Measurements from ENCODE around the gene ARID5B. TPM values are rescaled to one million over a fixed set of nuclear protein-coding genes. Genes with fewer than 3 reads are reported as not detected.

Gene ARID5B
- total RNA-seq, 1 donor from 2014 or later: 1.1 TPM

DNA sequence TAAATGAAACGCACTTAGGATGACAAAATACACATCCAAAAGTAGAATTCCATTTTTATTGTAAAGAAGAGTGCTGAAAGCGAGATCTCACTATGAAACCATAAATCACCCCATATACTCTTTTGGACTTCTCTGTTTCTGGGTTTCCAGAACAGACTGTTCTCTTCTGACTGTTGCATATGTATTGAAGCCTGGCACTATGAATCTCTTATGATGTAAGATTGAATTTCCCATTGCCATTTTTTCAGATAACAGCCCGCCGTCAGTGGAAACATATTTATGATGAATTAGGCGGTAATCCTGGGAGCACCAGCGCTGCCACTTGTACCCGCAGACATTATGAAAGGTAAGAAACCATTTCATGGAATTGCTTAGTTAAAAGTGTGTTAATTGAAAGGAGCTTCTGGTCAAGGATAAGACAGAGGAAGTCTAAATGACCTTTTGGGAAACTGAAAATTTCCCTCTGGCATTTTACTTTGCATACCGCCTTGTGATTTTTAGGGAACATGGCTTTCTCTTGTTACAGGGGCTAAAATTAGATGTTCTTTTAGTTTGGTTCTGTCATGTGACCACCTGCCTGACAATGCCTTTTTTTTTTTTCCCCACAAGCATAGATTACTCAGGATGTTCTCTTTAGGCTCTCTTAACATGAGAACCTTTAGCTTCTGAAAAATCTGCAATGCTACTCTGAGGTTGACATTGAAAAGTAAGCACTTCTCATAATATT, 168.1 kb downstream of the ARID5B start:
- no peak for DNase-seq
- Mint-ChIP-seq H3K4me1 (ENCODE audit: low read depth, unreplicated experiment) (peaks cover 6% of the 10 kb centered on the region), H3K9me3 (ENCODE audit: unreplicated experiment) (no peaks in the 10 kb centered on the region), H3K27ac (ENCODE audit: unreplicated experiment) (no peak overlapping the region), H3K27me3 (ENCODE audit: unreplicated experiment) (no peaks in the 10 kb centered on the region), H3K36me3 (ENCODE audit: unreplicated experiment) (no peaks in the 10 kb centered on the region), H3K4me3 (ENCODE audit: unreplicated experiment) (no peak overlapping the region)
- TF ChIP-seq, protein P1, sequence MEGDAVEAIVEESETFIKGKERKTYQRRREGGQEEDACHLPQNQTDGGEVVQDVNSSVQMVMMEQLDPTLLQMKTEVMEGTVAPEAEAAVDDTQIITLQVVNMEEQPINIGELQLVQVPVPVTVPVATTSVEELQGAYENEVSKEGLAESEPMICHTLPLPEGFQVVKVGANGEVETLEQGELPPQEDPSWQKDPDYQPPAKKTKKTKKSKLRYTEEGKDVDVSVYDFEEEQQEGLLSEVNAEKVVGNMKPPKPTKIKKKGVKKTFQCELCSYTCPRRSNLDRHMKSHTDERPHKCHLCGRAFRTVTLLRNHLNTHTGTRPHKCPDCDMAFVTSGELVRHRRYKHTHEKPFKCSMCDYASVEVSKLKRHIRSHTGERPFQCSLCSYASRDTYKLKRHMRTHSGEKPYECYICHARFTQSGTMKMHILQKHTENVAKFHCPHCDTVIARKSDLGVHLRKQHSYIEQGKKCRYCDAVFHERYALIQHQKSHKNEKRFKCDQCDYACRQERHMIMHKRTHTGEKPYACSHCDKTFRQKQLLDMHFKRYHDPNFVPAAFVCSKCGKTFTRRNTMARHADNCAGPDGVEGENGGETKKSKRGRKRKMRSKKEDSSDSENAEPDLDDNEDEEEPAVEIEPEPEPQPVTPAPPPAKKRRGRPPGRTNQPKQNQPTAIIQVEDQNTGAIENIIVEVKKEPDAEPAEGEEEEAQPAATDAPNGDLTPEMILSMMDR (IDR thresholded peaks at IDR 0.05; ENCODE audit: partially characterized antibody, unreplicated experiment): no peak

GRCh38 chr10:62071846-62072281, 170.4 kb downstream of the ARID5B start:
- TF ChIP-seq, protein P1 (IDR thresholded peaks at IDR 0.05; ENCODE audit: partially characterized antibody, unreplicated experiment): no peak
- Mint-ChIP-seq H3K27ac (ENCODE audit: unreplicated experiment) (no peak overlapping the region), H3K27me3 (ENCODE audit: unreplicated experiment) (peaks cover 3% of the 10 kb centered on the region), H3K36me3 (ENCODE audit: unreplicated experiment) (no peaks in the 10 kb centered on the region), H3K9me3 (ENCODE audit: unreplicated experiment) (peaks cover 1% of the 10 kb centered on the region), H3K4me3 (ENCODE audit: unreplicated experiment) (no peak overlapping the region), H3K4me1 (ENCODE audit: low read depth, unreplicated experiment) (peaks cover 6% of the 10 kb centered on the region)
- DNase-seq: no peak

- Mint-ChIP-seq H3K27ac (ENCODE audit: unreplicated experiment) (no peak overlapping the region), H3K4me3 (ENCODE audit: unreplicated experiment) (no peak overlapping the region)
Observed at GRCh38 chr10:62072901-62073300, 171.4 kb downstream of the ARID5B start.

DNA sequence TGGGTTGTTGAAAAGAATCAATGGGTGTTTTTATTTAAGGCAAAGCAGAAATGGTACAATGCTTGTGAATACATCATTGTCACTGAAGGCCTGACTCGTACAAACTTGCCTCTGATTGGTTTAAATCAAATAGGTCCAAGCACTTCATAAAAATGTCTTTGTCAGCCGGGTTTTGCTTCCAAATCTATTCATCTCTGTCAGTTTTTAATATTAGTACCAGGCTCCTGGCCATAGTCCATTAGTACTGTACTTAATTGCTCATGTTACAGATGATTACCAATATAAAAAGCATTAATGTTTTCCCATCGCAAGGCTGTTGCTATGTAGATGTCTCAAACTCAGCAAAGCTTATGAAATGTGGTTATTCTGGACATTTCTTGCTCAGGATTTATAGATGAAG, 171.9 kb downstream of the ARID5B start:
- Mint-ChIP-seq H3K4me3 (ENCODE audit: unreplicated experiment) (no peak overlapping the region), H3K27me3 (ENCODE audit: unreplicated experiment) (peaks cover 3% of the 10 kb centered on the region), H3K27ac (ENCODE audit: unreplicated experiment) (no peak overlapping the region), H3K9me3 (ENCODE audit: unreplicated experiment) (peaks cover 1% of the 10 kb centered on the region), H3K36me3 (ENCODE audit: unreplicated experiment) (no peaks in the 10 kb centered on the region), H3K4me1 (ENCODE audit: low read depth, unreplicated experiment) (peaks cover 6% of the 10 kb centered on the region)
- no peak for DNase-seq
- TF ChIP-seq, protein P1 (IDR thresholded peaks at IDR 0.05; ENCODE audit: partially characterized antibody, unreplicated experiment): no peak

More at GRCh38 chr10:62072901-62073300, 171.4 kb downstream of the ARID5B start:
- no peak for DNase-seq
- TF ChIP-seq, protein P1 (IDR thresholded peaks at IDR 0.05; ENCODE audit: partially characterized antibody, unreplicated experiment): no peak
- Mint-ChIP-seq H3K4me1 (ENCODE audit: low read depth, unreplicated experiment) (peaks cover 6% of the 10 kb centered on the region), H3K36me3 (ENCODE audit: unreplicated experiment) (no peaks in the 10 kb centered on the region), H3K27me3 (ENCODE audit: unreplicated experiment) (peaks cover 3% of the 10 kb centered on the region), H3K9me3 (ENCODE audit: unreplicated experiment) (peaks cover 1% of the 10 kb centered on the region)

DNA sequence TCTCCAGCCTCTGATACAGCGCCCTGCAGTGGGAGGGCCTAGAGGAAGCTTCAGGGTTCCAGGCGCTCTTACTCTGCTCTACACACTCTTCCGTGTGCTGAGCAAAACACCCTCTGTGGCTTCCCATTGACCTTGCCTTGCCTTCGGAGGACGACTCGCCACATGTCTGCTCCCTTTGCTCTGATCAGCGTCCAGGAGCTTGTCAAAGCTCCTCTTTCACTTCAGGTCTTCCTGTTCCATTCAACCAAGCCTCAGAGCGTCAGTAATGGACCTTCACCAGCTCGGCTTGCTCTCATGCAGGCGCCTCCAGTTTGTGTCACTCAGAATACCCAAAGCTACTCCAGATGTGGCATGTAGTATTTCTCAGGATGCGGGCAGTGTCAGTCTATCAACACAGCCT, 173.9 kb downstream of the ARID5B start:
- peaks cover 1% of the 10 kb centered on the region for H3K9me3 Mint-ChIP-seq (ENCODE audit: unreplicated experiment)

More for the DNA sequence above, 173.9 kb downstream of the ARID5B start:
- no peaks in the 10 kb centered on the region for H3K4me1 Mint-ChIP-seq (ENCODE audit: low read depth, unreplicated experiment)
- no peak overlapping the region for H3K4me3 Mint-ChIP-seq (ENCODE audit: unreplicated experiment)
- no peaks in the 10 kb centered on the region for H3K36me3 Mint-ChIP-seq (ENCODE audit: unreplicated experiment)
- TF ChIP-seq, protein P1 (IDR thresholded peaks at IDR 0.05; ENCODE audit: partially characterized antibody, unreplicated experiment): no peak
- DNase-seq: no peak
- peaks cover 3% of the 10 kb centered on the region for H3K27me3 Mint-ChIP-seq (ENCODE audit: unreplicated experiment)
- H3K27ac Mint-ChIP-seq (ENCODE audit: unreplicated experiment): no peak overlapping the region

Data from glutamatergic neuron (in vitro differentiated cells).